NB4 (cell line): ENCODE measurements around the gene VKORC1.

Experiments used
- DNase-seq: peaks from one replicate; pipeline ENCODE4 v3.0.0; 2010; ENCODE audit warnings: low read depth
- H3K4me3 ChIP-seq: one replicate; pipeline ENCODE4 v1.5.1; 2011; ENCODE audit warnings: mild to moderate bottlenecking, low read depth, low read length, moderate library complexity
- MYC ChIP-seq: IDR thresholded peaks from 2 replicates; pipeline ENCODE4 v1.6.1; 2011; ENCODE audit warnings: low read depth, low read length
- POLR2A ChIP-seq: IDR thresholded peaks from 2 replicates; pipeline ENCODE4 v1.6.1; 2011; ENCODE audit warnings: mild to moderate bottlenecking; ENCODE audit not compliant: insufficient read length; ENCODE audit errors: extremely low read depth
- TF ChIP-seq, protein P1 (sequence below): IDR thresholded peaks from one replicate; pipeline ENCODE4 v1.5.1; 2012; ENCODE audit warnings: low read depth, low read length
- TF ChIP-seq, protein P2 (sequence below): IDR thresholded peaks from 2 replicates; pipeline ENCODE4 v1.6.1; 2011; ENCODE audit warnings: low read depth, low read length

Gene VKORC1

DNA sequence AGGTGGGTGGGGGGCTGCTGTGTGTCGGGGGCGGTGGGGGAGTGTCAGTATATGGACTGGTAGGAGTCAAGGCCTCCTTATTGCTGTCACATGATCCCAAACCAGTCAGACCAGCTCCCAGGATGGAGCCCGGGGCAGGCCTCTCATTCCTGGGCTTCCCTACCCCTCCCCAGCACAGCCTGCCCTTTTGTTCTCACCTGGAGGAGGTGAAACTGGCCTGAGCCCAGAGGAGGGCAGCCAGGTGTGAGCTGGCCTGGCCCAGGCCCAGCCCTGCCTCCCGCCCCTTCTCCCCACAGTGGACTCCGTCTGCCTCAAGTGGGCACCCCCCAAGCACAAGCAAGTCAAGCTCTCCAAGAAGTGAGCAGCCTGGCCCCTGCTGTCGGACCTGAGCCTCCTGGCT, 36.3 kb upstream of the VKORC1 start:
- DNase-seq: no peak
- no peak overlapping the region for H3K4me3 ChIP-seq

DNA sequence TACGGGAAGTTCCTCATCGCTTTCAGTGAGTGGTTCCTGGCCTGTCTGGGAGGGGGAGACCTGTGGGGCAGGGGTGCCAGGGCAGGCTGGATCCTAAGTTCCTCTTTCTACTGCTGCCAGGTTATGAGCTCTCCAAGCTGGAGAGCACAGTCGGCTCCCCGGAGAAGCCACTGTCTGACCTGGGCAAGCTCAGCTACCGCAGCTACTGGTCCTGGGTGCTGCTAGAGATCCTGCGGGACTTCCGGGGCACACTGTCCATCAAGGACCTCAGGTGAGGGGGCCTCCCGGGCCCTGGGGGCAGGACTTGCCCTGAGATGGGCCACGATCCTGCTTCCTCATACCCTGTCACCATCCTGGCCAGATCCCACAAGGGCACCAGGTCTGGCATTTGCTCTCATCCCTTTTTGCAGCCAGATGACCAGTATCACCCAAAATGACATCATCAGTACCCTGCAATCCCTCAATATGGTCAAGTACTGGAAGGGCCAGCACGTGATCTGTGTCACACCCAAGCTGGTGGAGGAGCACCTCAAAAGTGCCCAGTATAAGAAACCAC, 35.8 kb upstream of the VKORC1 start:
- DNase-seq: peak; percentile 64
- no peak overlapping the region for H3K4me3 ChIP-seq
- TF ChIP-seq MYC (no peak), POLR2A (no peak)
- TF ChIP-seq, protein P1, sequence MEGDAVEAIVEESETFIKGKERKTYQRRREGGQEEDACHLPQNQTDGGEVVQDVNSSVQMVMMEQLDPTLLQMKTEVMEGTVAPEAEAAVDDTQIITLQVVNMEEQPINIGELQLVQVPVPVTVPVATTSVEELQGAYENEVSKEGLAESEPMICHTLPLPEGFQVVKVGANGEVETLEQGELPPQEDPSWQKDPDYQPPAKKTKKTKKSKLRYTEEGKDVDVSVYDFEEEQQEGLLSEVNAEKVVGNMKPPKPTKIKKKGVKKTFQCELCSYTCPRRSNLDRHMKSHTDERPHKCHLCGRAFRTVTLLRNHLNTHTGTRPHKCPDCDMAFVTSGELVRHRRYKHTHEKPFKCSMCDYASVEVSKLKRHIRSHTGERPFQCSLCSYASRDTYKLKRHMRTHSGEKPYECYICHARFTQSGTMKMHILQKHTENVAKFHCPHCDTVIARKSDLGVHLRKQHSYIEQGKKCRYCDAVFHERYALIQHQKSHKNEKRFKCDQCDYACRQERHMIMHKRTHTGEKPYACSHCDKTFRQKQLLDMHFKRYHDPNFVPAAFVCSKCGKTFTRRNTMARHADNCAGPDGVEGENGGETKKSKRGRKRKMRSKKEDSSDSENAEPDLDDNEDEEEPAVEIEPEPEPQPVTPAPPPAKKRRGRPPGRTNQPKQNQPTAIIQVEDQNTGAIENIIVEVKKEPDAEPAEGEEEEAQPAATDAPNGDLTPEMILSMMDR: no peak
- TF ChIP-seq, protein P2, sequence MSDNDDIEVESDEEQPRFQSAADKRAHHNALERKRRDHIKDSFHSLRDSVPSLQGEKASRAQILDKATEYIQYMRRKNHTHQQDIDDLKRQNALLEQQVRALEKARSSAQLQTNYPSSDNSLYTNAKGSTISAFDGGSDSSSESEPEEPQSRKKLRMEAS: no peak

More for the DNA sequence above, 36.3 kb upstream of the VKORC1 start:
- TF ChIP-seq, protein P1: no peak
- TF ChIP-seq POLR2A (no peak), MYC (no peak)
- TF ChIP-seq, protein P2: no peak

DNA sequence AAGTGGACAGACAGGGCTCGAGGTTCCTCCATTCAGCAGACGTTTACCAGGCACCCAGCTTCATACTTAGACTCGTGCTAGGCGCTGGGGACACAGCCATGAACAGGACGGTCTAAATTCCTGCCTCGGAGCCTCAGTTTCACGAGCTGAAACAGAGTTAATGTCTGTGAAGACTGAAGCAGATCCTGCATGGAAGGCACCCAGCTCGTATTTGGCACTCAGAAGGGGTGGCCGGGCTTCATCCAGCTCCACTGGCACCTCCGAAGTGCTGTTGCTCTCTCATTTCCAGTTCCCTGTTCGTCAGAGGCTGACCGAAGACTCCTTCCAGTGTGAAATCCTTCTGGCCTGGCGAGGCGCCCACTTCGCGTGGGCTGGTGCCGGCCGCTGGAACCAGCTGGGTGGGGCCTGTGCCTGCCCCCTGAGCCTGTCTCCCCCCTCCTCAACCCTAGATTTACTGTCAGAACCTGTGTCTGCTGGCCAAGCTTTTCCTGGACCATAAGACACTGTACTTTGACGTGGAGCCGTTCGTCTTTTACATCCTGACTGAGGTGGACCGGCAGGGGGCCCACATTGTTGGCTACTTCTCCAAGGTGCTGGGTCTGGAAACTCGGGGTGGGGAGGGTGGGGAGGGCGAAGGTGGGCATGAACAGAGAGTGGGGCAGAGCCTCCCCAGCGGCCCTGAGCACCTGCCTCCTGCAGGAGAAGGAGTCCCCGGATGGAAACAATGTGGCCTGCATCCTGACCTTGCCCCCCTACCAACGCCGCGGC, 35.2 kb upstream of the VKORC1 start:
- H3K4me3 ChIP-seq: no peak overlapping the region
- DNase-seq: no peak
- no peak for TF ChIP-seq MYC
- TF ChIP-seq POLR2A: no peak
- TF ChIP-seq, protein P1: no peak
- TF ChIP-seq, protein P2: no peak

DNA sequence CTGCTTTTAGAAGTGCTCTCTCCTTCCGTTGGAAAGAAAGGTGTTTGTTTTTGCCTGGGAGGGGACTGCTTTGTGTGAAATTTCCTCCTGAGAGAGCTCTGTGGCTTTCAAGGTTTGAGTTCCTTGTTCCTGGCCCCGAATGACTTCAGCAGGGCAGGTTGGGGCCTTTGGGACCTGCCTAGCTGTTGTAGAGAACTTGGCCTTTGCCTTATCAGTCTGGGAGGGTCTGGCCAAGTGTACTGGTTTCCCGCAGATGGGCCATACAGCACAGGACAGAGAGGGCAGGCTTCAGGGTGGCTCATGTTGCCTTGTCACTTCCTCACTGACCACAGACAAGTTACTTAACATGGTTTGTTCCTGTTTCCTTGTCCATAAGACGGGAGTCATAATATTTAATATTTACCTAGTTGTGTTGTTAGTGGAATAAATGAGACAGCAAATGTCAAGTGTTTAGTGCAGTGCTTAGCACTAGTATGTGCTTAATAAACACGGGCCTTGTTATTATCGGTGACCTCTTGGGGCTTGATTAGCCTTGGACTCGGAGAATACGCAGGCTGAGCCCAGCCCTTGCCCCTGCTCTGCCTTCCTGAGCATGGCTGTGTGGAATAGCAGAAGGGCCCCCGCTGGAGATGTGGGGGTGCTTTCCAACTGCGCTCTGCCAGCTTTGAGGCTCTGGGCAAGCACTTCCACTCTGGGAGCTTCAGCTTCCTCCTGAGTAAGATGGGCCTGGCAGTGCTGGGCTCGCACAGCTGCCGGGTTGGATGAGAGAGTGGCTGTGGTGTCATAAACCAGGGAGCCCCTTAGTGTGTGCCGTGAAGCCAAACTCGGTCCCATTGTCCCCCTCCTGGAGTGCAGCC, 34.3 kb upstream of the VKORC1 start:
- H3K4me3 ChIP-seq: no peak overlapping the region
- TF ChIP-seq MYC: peak; percentile 78
- TF ChIP-seq POLR2A: peak; percentile 13
- TF ChIP-seq, protein P1: no peak
- TF ChIP-seq, protein P2: peak; percentile 68
- DNase-seq: peak; percentile 98

DNA sequence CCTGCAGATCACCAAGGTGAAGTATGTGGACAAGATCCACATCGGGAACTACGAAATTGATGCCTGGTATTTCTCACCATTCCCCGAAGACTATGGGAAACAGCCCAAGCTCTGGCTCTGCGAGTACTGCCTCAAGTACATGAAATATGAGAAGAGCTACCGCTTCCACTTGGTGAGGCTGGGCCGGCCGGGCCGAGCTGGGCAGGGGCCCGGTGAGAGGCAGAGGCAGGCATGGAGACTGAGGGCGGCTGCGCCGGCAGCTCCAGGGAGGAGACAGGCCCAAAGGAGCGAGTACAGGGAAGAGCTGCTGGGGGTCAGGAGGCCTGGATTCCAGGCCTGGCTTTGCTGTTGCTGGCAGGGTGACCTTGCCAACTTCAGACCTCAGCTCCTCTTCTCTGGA, 32.6 kb upstream of the VKORC1 start:
- TF ChIP-seq POLR2A (no peak), MYC (no peak)
- TF ChIP-seq, protein P1: no peak
- TF ChIP-seq, protein P2: no peak
- no peak overlapping the region for H3K4me3 ChIP-seq
- no peak for DNase-seq
